Lower lobe of right lung (tissue), 2 donors: Measurements from ENCODE around the gene SLC16A8. TPM values are rescaled to one million over a fixed set of nuclear protein-coding genes. Genes with fewer than 3 reads are reported as not detected.

Experiments used
- ATAC-seq, 2 donors: fragments of 200-7000 bp; cut with Tn5 transposase; one replicate each; pipeline ENCODE4 v1.9.1; 2020 to 2022; ENCODE audit warnings: mild to moderate bottlenecking in 2 of 2, moderate library complexity in 2 of 2
- DNase-seq: peaks from one replicate; pipeline ENCODE4 v3.0.0-alpha.2; 2020
- H3K27ac ChIP-seq: fragments of 200-600 bp; one replicate; pipeline ENCODE4 v1.8.0; 2022
- H3K27me3 ChIP-seq: fragments of 200-600 bp; one replicate; pipeline ENCODE4 v1.8.0; 2022; ENCODE audit warnings: low read depth
- H3K36me3 ChIP-seq: fragments of 200-600 bp; one replicate; pipeline ENCODE4 v1.8.0; 2022; ENCODE audit warnings: mild to moderate bottlenecking
- H3K4me1 ChIP-seq: fragments of 200-600 bp; one replicate; pipeline ENCODE4 v1.8.0; 2022
- H3K4me3 ChIP-seq: fragments of 200-600 bp; one replicate; pipeline ENCODE4 v1.8.0; 2022; ENCODE audit warnings: mild to moderate bottlenecking
- H3K9me3 ChIP-seq: fragments of 200-600 bp; one replicate; pipeline ENCODE4 v1.8.0; 2022
- intact Hi-C: fragments of 100-400 bp; cut with DNase I; formaldehyde crosslinking; loops from one replicate; pipeline ENCODE4 v1.11.0; 2022
- long read RNA-seq: library from polyadenylated mRNA; unstranded; transcript quantifications from one replicate; pipeline ENCODE4 v2.0.0, GENCODE V29; 2021
- total RNA-seq: library from RNA; stranded (reverse); fragmentation: NEBNext Ultra II Directional; extraction: Animal tissue kit (Norgen Biotek cat#: 25700); gene quantifications from one replicate; pipeline ENCODE4 v1.2.1, GENCODE V29; 2021
- TF ChIP-seq, protein P1 (sequence below): fragments of 200-600 bp; IDR thresholded peaks from one replicate; pipeline ENCODE4 v1.8.0; 2022; ENCODE audit warnings: antibody characterized with exemption, mild to moderate bottlenecking
- donor health status: DM: no; HTN: yes; CAD: no; lungs with severe emphysema.

Gene SLC16A8, protein sequence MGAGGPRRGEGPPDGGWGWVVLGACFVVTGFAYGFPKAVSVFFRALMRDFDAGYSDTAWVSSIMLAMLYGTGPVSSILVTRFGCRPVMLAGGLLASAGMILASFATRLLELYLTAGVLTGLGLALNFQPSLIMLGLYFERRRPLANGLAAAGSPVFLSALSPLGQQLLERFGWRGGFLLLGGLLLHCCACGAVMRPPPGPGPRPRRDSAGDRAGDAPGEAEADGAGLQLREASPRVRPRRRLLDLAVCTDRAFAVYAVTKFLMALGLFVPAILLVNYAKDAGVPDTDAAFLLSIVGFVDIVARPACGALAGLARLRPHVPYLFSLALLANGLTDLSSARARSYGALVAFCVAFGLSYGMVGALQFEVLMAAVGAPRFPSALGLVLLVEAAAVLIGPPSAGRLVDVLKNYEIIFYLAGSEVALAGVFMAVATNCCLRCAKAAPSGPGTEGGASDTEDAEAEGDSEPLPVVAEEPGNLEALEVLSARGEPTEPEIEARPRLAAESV
- total RNA-seq: 0.24 TPM
- long read RNA-seq: 0 reads

DNA sequence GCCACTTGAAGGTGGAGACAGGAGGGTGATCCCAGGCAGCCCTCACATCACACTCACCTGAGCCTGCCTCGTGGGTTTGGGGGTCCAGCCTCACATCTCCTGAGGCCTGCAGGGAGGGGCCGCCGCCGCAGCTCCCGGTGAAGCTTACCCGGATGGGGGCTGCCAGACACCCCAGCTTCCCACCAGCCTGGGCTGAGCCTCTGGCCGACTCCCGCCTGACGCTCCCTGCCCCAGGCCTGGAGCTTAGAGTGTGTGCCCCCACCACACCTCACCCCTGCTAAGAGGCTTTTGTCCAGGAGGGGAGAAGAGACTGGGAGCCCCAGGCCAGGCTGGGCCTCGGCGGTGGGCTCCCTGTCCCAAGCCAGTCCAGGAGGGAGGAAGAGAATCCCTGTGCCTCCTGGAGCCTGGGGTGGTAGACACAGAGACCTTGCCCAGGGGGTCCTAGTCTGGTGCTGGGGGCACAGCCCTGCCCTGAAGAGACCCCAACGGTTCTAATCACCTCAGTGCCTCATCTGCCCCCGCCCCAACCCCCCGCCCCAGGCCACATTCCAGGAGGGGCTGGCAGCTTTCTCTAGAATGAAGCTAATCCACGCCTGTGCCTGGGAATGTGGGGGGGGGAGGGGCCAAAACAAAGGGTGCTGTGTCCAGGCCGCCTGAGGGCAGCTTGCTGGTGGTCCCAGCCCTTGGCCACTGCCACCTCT lies at the start of gene SLC16A8:
TSS of gene SLC16A8 (minus strand) at position 254 of the 701 bp plus-strand sequence. CDS start 1,311 bp downstream, outside the sequence.
- Histone ChIP-seq H3K27ac (no peak within 1 kb of the TSS), H3K9me3 (no peaks in the 10 kb centered on the region), H3K4me1 (peaks cover 22% of the 10 kb centered on the region), H3K4me3 (no peak within 1 kb of the TSS), H3K36me3 (no peaks in the 10 kb centered on the region), H3K27me3 (peaks cover 42% of the 10 kb centered on the region)
- intact Hi-C loops: no loop called here
- DNase-seq: peak; percentile 35
- TF ChIP-seq, protein P1, sequence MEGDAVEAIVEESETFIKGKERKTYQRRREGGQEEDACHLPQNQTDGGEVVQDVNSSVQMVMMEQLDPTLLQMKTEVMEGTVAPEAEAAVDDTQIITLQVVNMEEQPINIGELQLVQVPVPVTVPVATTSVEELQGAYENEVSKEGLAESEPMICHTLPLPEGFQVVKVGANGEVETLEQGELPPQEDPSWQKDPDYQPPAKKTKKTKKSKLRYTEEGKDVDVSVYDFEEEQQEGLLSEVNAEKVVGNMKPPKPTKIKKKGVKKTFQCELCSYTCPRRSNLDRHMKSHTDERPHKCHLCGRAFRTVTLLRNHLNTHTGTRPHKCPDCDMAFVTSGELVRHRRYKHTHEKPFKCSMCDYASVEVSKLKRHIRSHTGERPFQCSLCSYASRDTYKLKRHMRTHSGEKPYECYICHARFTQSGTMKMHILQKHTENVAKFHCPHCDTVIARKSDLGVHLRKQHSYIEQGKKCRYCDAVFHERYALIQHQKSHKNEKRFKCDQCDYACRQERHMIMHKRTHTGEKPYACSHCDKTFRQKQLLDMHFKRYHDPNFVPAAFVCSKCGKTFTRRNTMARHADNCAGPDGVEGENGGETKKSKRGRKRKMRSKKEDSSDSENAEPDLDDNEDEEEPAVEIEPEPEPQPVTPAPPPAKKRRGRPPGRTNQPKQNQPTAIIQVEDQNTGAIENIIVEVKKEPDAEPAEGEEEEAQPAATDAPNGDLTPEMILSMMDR: no peak
- no peak for ATAC-seq

- DNase-seq (no peak), ATAC-seq (no peak)
- no peaks in the 10 kb centered on the region for H3K9me3 ChIP-seq
- H3K27ac ChIP-seq: no peak overlapping the region
- H3K27me3 ChIP-seq: no peaks in the 10 kb centered on the region
- intact Hi-C loops: no loop called here
- TF ChIP-seq, protein P1: no peak
- H3K4me3 ChIP-seq: no peak overlapping the region
- H3K36me3 ChIP-seq: peaks cover 40% of the 10 kb centered on the region
- H3K4me1 ChIP-seq: no peaks in the 10 kb centered on the region
These were observed 49.3 kb upstream of the SLC16A8 start for GRCh38 chr22:38133331-38133730.

- H3K36me3 ChIP-seq: peaks cover 40% of the 10 kb centered on the region
- ATAC-seq: peak in 1 of 2 donors; percentile 27
- H3K4me1 ChIP-seq: no peaks in the 10 kb centered on the region
- intact Hi-C loops: no loop called here
- H3K9me3 ChIP-seq: no peaks in the 10 kb centered on the region
- DNase-seq: no peak
- no peak overlapping the region for H3K4me3 ChIP-seq
- H3K27me3 ChIP-seq: no peaks in the 10 kb centered on the region
- H3K27ac ChIP-seq: no peak overlapping the region
- TF ChIP-seq, protein P1: no peak
These were observed 48.8 kb upstream of the SLC16A8 start for GRCh38 chr22:38132794-38133193.

DNA sequence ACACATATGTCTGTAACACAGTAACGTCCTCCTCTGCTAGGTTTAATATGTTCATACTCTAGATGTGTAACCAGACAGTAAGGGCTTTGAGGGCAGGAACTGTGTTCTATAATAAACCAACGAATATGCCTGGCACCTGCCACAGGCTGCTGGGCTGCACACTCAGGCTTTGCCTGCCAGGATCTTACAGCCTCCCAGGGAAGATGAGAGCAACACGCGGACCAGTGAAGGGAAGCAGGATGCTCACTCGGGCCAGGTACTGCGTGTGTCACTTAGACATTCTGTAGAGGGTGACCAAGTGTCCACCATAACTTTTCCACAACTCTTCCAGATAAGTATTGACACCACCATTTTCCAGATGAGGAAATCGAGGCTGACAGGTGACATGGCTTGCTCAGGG lies 48.2 kb upstream of the SLC16A8 start:
- no peak for ATAC-seq
- peaks cover 40% of the 10 kb centered on the region for H3K36me3 ChIP-seq
- no peak overlapping the region for H3K27ac ChIP-seq
- H3K4me3 ChIP-seq: no peak overlapping the region
- TF ChIP-seq, protein P1: no peak
- intact Hi-C loops: no loop called here
- no peaks in the 10 kb centered on the region for H3K9me3 ChIP-seq
- no peak for DNase-seq
- H3K27me3 ChIP-seq: no peaks in the 10 kb centered on the region
- H3K4me1 ChIP-seq: no peaks in the 10 kb centered on the region

GRCh38 chr22:38131399-38131798 lies 47.4 kb upstream of the SLC16A8 start:
- H3K27ac ChIP-seq: no peak overlapping the region
- intact Hi-C loops: no loop called here
- ATAC-seq (no peak), DNase-seq (no peak)
- H3K9me3 ChIP-seq: no peaks in the 10 kb centered on the region
- no peaks in the 10 kb centered on the region for H3K4me1 ChIP-seq
- peaks cover 40% of the 10 kb centered on the region for H3K36me3 ChIP-seq
- H3K4me3 ChIP-seq: no peak overlapping the region
- TF ChIP-seq, protein P1: no peak
- H3K27me3 ChIP-seq: no peaks in the 10 kb centered on the region
